Pancreas (tissue), 10 donors: ENCODE data around the gene STT3B. TPM values are rescaled to one million over a fixed set of nuclear protein-coding genes. Genes with fewer than 3 reads are reported as not detected.

Source experiments
- ATAC-seq, 4 donors: fragments of 200-7000 bp; cut with Tn5 transposase; one replicate each; pipeline versions ENCODE4 v1.8.0 to v1.9.1; 2020; ENCODE audit warnings: mild to moderate bottlenecking in 4 of 4, moderate library complexity in 4 of 4
- DNase-seq, 6 donors: peaks; one replicate each; pipeline ENCODE4 v3.0.0-alpha.2; 2020
- FAIRE-seq: peaks from 2 replicates; lab custom pipeline; 2012; peaks lifted over from hg19 to GRCh38; lab: Jason Lieb, UNC
- H3K27ac ChIP-seq, 4 donors: fragments of 200-600 bp; sonication (generic); 1 replicate in 3 of 4; 2 replicates in 1 of 4; pipeline versions ENCODE4 v1.5.0 to v1.8.0; 2020
- H3K27me3 ChIP-seq, 4 donors: fragments of 200-600 bp; one replicate each; pipeline ENCODE4 v1.8.0; 2021
- H3K36me3 ChIP-seq, 3 donors: fragments of 200-600 bp; sonication (generic) in 1 of 3; one replicate each; pipeline versions ENCODE4 v1.5.0 to v1.8.0; 2020 to 2021
- H3K4me1 ChIP-seq, 3 donors: fragments of 200-600 bp; one replicate each; pipeline ENCODE4 v1.8.0; 2021
- H3K4me3 ChIP-seq, 4 donors: fragments of 200-600 bp; sonication (generic) in 2 of 4; one replicate each; pipeline versions ENCODE4 v1.5.0 to v1.8.0; 2020 to 2021
- H3K9me3 ChIP-seq, 4 donors: fragments of 200-600 bp; one replicate each; pipeline ENCODE4 v1.8.0; 2021
- WGBS, 2 donors: extraction: QIAGEN DNeasy Blood & Tissue Kit; methylation state at CpG; one replicate each; pipeline ENCODE4 v1.1.7; 2013; 5-methylcytosine and 5-hydroxymethylcytosine counted together
- intact Hi-C, 3 donors: fragments of 100-400 bp; cut with DNase I; formaldehyde crosslinking; loops; one replicate each; pipeline versions ENCODE4 v1.11.1 to v1.14.2; 2022
- polyA plus RNA-seq, 2 donors: library from polyadenylated mRNA; stranded (reverse); fragments of 200-250 nt; gene quantifications; one replicate each; pipeline ENCODE4 v1.2.3, GENCODE V29; 2013
- total RNA-seq, 6 donors: library from RNA; stranded (reverse); fragmentation: NEBNext Ultra II Directional in 4 of 6; extraction: Animal tissue kit (Norgen Biotek cat#: 25700) in 4 of 6; gene quantifications; one replicate each; pipeline versions ENCODE4 v1.2.1 to v1.2.4, GENCODE V29; 2021 to 2023
- TF ChIP-seq, protein P1 (sequence below), 4 donors: fragments of 200-600 bp; sonication (generic) in 3 of 4; IDR thresholded peaks; one replicate each; pipeline versions ENCODE4 v1.5.0 to v1.8.0; 2021; ENCODE audit warnings: antibody characterized with exemption in 4 of 4
- donor health status: healthy with polysubstance abuse.
- donor health status: DM: no; HTN: no; CAD: no; lungs with moderate emphysema.
- donor health status: DM: no; HTN: no; CAD: no.
- donor health status: control.
- donor health status: control.
- donor health status: Bipolar disorder and iron deficiency.
- donor health status: DM: yes; HTN: yes; CAD: no.
- donor health status: DM: no; HTN: no; CAD: no.
- donor health status: DM: no; HTN: no; CAD: no.
- donor health status: DM: yes; HTN: yes; CAD: no.

Gene STT3B
- total and polyA plus RNA-seq, 8 donors, result 23.7 to 61.9 (median 51.0) TPM

DNA sequence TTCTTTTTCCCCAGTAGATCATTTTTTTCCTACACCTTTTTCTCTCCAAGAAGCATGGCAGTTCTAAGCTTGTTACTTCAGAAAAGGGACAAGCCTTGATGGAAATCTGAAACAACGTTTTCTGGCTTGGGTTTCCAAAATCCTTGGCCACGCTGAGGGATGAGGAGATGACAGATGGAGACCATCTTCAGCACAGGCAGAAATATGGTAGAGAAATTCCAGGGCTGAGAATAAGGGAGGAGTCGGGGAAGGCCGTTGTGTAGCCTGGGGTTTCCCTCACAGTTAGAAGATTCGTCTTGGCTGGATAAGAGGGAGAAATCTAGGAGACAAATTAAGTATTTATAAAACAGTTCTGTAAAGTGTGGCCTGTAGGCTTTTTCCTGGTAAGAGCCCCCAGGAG is 33.9 kb upstream of the STT3B start:
- 55 to 66% methylated on average over 5 of the region's 5 CpGs for WGBS, 2 donors
- Histone ChIP-seq H3K9me3 (no peaks in the 10 kb centered on the region), H3K36me3 (no peaks in the 10 kb centered on the region), H3K4me3 (no peak overlapping the region), H3K27me3 (no peaks in the 10 kb centered on the region), H3K4me1 (no peaks in the 10 kb centered on the region), H3K27ac (no peak overlapping the region)
- FAIRE-seq (no peak), ATAC-seq (no peak), DNase-seq (no peak)
- intact Hi-C loops, result no loop called here
- TF ChIP-seq, protein P1, sequence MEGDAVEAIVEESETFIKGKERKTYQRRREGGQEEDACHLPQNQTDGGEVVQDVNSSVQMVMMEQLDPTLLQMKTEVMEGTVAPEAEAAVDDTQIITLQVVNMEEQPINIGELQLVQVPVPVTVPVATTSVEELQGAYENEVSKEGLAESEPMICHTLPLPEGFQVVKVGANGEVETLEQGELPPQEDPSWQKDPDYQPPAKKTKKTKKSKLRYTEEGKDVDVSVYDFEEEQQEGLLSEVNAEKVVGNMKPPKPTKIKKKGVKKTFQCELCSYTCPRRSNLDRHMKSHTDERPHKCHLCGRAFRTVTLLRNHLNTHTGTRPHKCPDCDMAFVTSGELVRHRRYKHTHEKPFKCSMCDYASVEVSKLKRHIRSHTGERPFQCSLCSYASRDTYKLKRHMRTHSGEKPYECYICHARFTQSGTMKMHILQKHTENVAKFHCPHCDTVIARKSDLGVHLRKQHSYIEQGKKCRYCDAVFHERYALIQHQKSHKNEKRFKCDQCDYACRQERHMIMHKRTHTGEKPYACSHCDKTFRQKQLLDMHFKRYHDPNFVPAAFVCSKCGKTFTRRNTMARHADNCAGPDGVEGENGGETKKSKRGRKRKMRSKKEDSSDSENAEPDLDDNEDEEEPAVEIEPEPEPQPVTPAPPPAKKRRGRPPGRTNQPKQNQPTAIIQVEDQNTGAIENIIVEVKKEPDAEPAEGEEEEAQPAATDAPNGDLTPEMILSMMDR (IDR thresholded peaks at IDR 0.05), result no peak

DNA sequence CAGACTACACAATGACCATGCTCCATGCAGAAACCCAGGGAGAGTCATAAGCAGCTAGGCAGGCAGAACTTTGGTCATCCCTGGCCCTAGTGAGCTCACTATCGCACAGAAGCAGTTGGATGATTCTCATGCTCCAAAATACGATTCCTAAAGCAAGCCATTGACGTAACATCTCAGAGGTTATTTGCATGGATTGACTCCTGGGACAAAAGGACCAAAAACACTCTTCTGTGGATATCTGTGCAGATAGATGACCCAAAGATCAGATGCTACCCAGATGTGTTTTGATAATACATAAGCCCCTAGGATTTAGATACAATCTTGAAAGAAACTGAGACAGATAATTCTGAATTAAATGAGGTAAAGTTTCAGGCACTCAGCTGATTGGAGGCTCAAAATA is 33.4 kb upstream of the STT3B start:
- FAIRE-seq (no peak), DNase-seq (no peak), ATAC-seq (no peak)
- Histone ChIP-seq H3K4me1 (no peaks in the 10 kb centered on the region), H3K27me3 (no peaks in the 10 kb centered on the region), H3K27ac (no peak overlapping the region), H3K36me3 (no peaks in the 10 kb centered on the region), H3K4me3 (no peak overlapping the region), H3K9me3 (no peaks in the 10 kb centered on the region)
- WGBS, 2 donors, result 79 to 83% methylated on average over 3 of the region's 3 CpGs
- intact Hi-C loops, result no loop called here
- TF ChIP-seq, protein P1 (IDR thresholded peaks at IDR 0.05), result no peak

DNA sequence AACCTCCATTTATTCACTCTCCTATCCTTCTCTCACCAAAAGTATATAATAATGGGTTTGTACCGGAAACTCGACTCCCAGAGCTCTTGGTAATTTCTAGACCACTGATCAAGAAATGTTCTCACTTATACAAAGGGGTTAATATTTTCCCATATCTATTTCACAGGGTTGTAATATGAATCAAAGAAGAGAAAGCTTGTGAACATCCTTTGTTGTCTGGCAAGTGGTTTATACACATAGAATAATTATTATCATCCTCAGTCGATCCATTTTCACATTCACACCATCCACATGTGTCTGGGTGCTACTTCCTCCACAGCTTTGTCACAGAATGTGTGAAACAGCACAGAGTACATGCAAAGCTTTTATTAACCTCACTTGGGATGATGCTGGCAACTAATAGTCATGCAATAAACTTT is 29.9 kb upstream of the STT3B start:
- no peak for ATAC-seq
- no peak for FAIRE-seq
- no peaks in the 10 kb centered on the region for H3K4me1 ChIP-seq
- no peaks in the 10 kb centered on the region for H3K36me3 ChIP-seq
- H3K27me3 ChIP-seq, result no peaks in the 10 kb centered on the region
- WGBS, 2 donors, result 84 to 89% methylated on average over 3 of the region's 3 CpGs
- no peak overlapping the region for H3K4me3 ChIP-seq
- TF ChIP-seq, protein P1 (IDR thresholded peaks at IDR 0.05), result no peak
- DNase-seq, result no peak
- no peak overlapping the region for H3K27ac ChIP-seq
- H3K9me3 ChIP-seq, result no peaks in the 10 kb centered on the region
- intact Hi-C loops, result no loop called here

DNA sequence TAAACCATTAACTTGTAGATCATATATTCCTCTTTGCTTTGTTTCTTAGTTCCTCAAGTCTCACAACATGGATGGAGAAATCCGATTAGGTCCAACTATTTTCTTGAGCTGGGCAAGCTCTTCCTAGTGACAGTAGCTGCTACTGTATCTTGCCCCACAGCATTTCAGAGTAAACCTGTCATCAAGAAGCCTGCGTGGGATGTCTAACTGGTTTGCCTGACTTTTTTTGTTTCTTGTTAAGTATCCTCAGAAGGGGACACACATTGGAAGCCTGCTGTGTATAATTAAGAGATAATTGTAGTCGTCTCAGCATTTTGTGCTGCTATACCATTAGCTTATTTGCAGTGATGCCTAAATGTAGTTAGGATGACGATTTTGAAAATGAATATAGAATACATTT is 29.3 kb upstream of the STT3B start:
- Histone ChIP-seq H3K4me3 (no peak overlapping the region), H3K27ac (no peak overlapping the region), H3K27me3 (no peaks in the 10 kb centered on the region), H3K9me3 (no peaks in the 10 kb centered on the region), H3K36me3 (no peaks in the 10 kb centered on the region), H3K4me1 (no peaks in the 10 kb centered on the region)
- DNase-seq (no peak), ATAC-seq (no peak), FAIRE-seq (no peak)
- TF ChIP-seq, protein P1 (IDR thresholded peaks at IDR 0.05), result no peak
- intact Hi-C loops, result no loop called here
- 41 to 52% methylated on average over 4 of the region's 4 CpGs for WGBS, 2 donors

DNA sequence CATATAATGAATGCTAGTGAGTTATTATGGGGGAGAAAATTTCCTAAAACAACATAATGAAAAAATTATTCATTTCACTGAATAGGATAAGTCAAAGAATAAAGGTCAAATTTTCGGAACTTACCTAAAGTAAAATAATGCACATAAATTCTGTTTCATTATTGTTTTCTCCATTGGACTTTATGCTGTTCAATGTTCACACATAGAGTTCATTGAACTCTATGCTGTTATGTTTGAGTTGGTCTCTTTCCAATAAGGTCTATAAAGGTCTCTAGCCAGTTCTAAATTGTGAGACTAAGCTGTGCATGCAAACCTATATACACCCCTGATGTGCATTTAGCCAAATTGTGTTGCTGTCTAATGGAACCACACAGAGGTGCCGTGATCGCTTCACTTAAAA is 28.5 kb upstream of the STT3B start:
- intact Hi-C loops, result no loop called here
- H3K9me3 ChIP-seq, result no peaks in the 10 kb centered on the region
- FAIRE-seq (no peak), DNase-seq (no peak), ATAC-seq (no peak)
- no peak overlapping the region for H3K27ac ChIP-seq
- TF ChIP-seq, protein P1 (IDR thresholded peaks at IDR 0.05), result no peak
- H3K36me3 ChIP-seq, result no peaks in the 10 kb centered on the region
- H3K4me3 ChIP-seq, result no peak overlapping the region
- no peaks in the 10 kb centered on the region for H3K27me3 ChIP-seq
- 78 to 87% methylated on average over 3 of the region's 3 CpGs for WGBS, 2 donors
- H3K4me1 ChIP-seq, result no peaks in the 10 kb centered on the region
